ENCODE measurements around the gene MPPED1.

The MPPED1 gene

GRCh38 chr22:43473031-43473430, 61.2 kb downstream of the MPPED1 start:
- Histone ChIP-seq H3K4me1 (ENCODE audit: insufficient read depth, low read length) (no peaks in the 10 kb centered on the region), H3K9me3 (ENCODE audit: insufficient read depth, low read length, severe bottlenecking) (no peaks in the 10 kb centered on the region), H3K27ac (ENCODE audit: low read length) (no peak overlapping the region), H3K27me3 (ENCODE audit: insufficient read depth, low read length, poor library complexity) (no peaks in the 10 kb centered on the region), H3K4me2 (ENCODE audit: insufficient read depth, low read length) (no peak overlapping the region), H4K20me1 (ENCODE audit: insufficient read depth, low read length) (peaks cover 2% of the 10 kb centered on the region; the same call in 1 of the 2 replicates), H3K9ac (ENCODE audit: low read depth, low read length) (no peak overlapping the region), H3K79me2 (ENCODE audit: insufficient read depth, low read length) (no peaks in the 10 kb centered on the region), H3K36me3 (ENCODE audit: insufficient read depth, low read length) (no peaks in the 10 kb centered on the region), H2AFZ (ENCODE audit: low read depth, low read length) (no peak overlapping the region), H3K4me3 (ENCODE audit: low read depth in 1 of 2, low read length in 2 of 2) (no peak overlapping the region)
- no peak for ATAC-seq (ENCODE audit: insufficient read depth, low read depth)
- DNase-seq = no peak
- TF ChIP-seq CTCF (IDR thresholded peaks at IDR 0.05; ENCODE audit: borderline replicate concordance, extremely low read depth, low read length, poor library complexity, severe bottlenecking) = no peak
- no peak for TF ChIP-seq EZH2 (IDR thresholded peaks at IDR 0.05; ENCODE audit: borderline replicate concordance, low read depth, low read length, severe bottlenecking)

- no peaks in the 10 kb centered on the region for H3K79me2 ChIP-seq (ENCODE audit: insufficient read depth, low read length)
- H3K4me1 ChIP-seq (ENCODE audit: insufficient read depth, low read length) = no peaks in the 10 kb centered on the region
- no peaks in the 10 kb centered on the region for H3K27me3 ChIP-seq (ENCODE audit: insufficient read depth, low read length, poor library complexity)
- no peak overlapping the region for H3K4me2 ChIP-seq (ENCODE audit: insufficient read depth, low read length)
- no peak for ATAC-seq (ENCODE audit: insufficient read depth, low read depth)
- H4K20me1 ChIP-seq (ENCODE audit: insufficient read depth, low read length) = peaks cover 2% of the 10 kb centered on the region; the same call in 1 of the 2 replicates
- H3K36me3 ChIP-seq (ENCODE audit: insufficient read depth, low read length) = no peaks in the 10 kb centered on the region
- TF ChIP-seq EZH2 (IDR thresholded peaks at IDR 0.05; ENCODE audit: borderline replicate concordance, low read depth, low read length, severe bottlenecking) (no peak), CTCF (IDR thresholded peaks at IDR 0.05; ENCODE audit: borderline replicate concordance, extremely low read depth, low read length, poor library complexity, severe bottlenecking) (no peak)
- H3K9me3 ChIP-seq (ENCODE audit: insufficient read depth, low read length, severe bottlenecking) = no peaks in the 10 kb centered on the region
- H3K27ac ChIP-seq (ENCODE audit: low read length) = no peak overlapping the region
- H3K4me3 ChIP-seq (ENCODE audit: low read depth in 1 of 2, low read length in 2 of 2) = no peak overlapping the region
- no peak overlapping the region for H2AFZ ChIP-seq (ENCODE audit: low read depth, low read length)
- no peak for DNase-seq
- H3K9ac ChIP-seq (ENCODE audit: low read depth, low read length) = no peak overlapping the region
Measured at GRCh38 chr22:43473441-43473840, 61.6 kb downstream of the MPPED1 start.

- Histone ChIP-seq H3K27ac (ENCODE audit: low read length) (no peak overlapping the region), H3K79me2 (ENCODE audit: insufficient read depth, low read length) (no peaks in the 10 kb centered on the region), H3K36me3 (ENCODE audit: insufficient read depth, low read length) (no peaks in the 10 kb centered on the region), H3K9me3 (ENCODE audit: insufficient read depth, low read length, severe bottlenecking) (no peaks in the 10 kb centered on the region), H4K20me1 (ENCODE audit: insufficient read depth, low read length) (peaks cover under 1% of the 10 kb centered on the region; the same call in 1 of the 2 replicates), H3K4me3 (ENCODE audit: low read depth in 1 of 2, low read length in 2 of 2) (no peak overlapping the region), H3K4me2 (ENCODE audit: insufficient read depth, low read length) (no peak overlapping the region), H2AFZ (ENCODE audit: low read depth, low read length) (no peak overlapping the region), H3K4me1 (ENCODE audit: insufficient read depth, low read length) (no peaks in the 10 kb centered on the region), H3K27me3 (ENCODE audit: insufficient read depth, low read length, poor library complexity) (no peaks in the 10 kb centered on the region), H3K9ac (ENCODE audit: low read depth, low read length) (no peak overlapping the region)
- no peak for ATAC-seq (ENCODE audit: insufficient read depth, low read depth)
- TF ChIP-seq CTCF (IDR thresholded peaks at IDR 0.05; ENCODE audit: borderline replicate concordance, extremely low read depth, low read length, poor library complexity, severe bottlenecking) = no peak
- no peak for TF ChIP-seq EZH2 (IDR thresholded peaks at IDR 0.05; ENCODE audit: borderline replicate concordance, low read depth, low read length, severe bottlenecking)
- no peak for DNase-seq
Measured at GRCh38 chr22:43474161-43475101, 62.6 kb downstream of the MPPED1 start.
